Measurements from ENCODE around the gene LATS2. TPM values are rescaled to one million over a fixed set of nuclear protein-coding genes. Genes with fewer than 3 reads are reported as not detected.

The LATS2 gene
- total and polyA plus RNA-seq, 2 of the 8 experiments (the other 6 are each of a cell fraction or from before 2014, with no cell fraction given): 8.3 to 26.2 TPM

- ChIA-PET CTCF (ENCODE audit: partially characterized antibody) (interaction anchor here (1.0 kb wide), 2 partner anchors 18 to 342 kb away, joined by 3 to 4 read pairs; no protein-coding TSS in a partner anchor), POLR2A (ENCODE audit: partially characterized antibody) (no interaction called here)
- DNase-seq (ENCODE audit: low read depth in 1 of 2, low spot score in 2 of 2): no peak
- Histone ChIP-seq H2BK12ac (ENCODE audit: low read depth, low read length) (no peak overlapping the region), H3K4me2 (ENCODE audit: insufficient read depth in 1 of 2, low read depth in 2 of 2, low read length in 2 of 2) (no peak overlapping the region), H3K23ac (ENCODE audit: insufficient read length) (no peak overlapping the region), H3K36me3 (ENCODE audit: control insufficient read depth in 2 of 4, insufficient read depth in 4 of 4, low read length in 3 of 4) (no peaks in the 10 kb centered on the region), H3K14ac (ENCODE audit: insufficient read length) (no peak overlapping the region), H3K79me2 (ENCODE audit: control insufficient read depth in 1 of 2, insufficient read depth in 2 of 2, low read length in 2 of 2) (no peaks in the 10 kb centered on the region), H4K91ac (replicated peaks; ENCODE audit: insufficient read length, low read length) (no peak overlapping the region), H2AFZ (ENCODE audit: low read length) (no peak overlapping the region), H4K20me1 (replicated peaks in 1 of 2; ENCODE audit: control insufficient read depth in 1 of 2, insufficient read depth in 2 of 2, low read length in 2 of 2) (no peaks in the 10 kb centered on the region), H3K27me3 (replicated peaks in 1 of 4; ENCODE audit: control insufficient read depth in 3 of 4, extremely low read depth in 1 of 4, insufficient read depth in 3 of 4, low read length in 3 of 4) (no peaks in the 10 kb centered on the region), H3K4me1 (replicated peaks in 1 of 4; ENCODE audit: control insufficient read depth in 3 of 4, insufficient read depth in 4 of 4, low read length in 3 of 4) (no peaks in the 10 kb centered on the region), H3K27ac (ENCODE audit: low read depth, low read length) (no peak overlapping the region), H3K4me3 (ENCODE audit: extremely low read depth in 1 of 4, insufficient read depth in 2 of 4, low read depth in 3 of 4, low read length in 4 of 4) (no peak overlapping the region), H2BK5ac (ENCODE audit: low read depth, low read length) (no peak overlapping the region), H2AK5ac (ENCODE audit: low read depth, low read length) (no peak overlapping the region), H3K79me1 (ENCODE audit: low read depth, low read length) (no peaks in the 10 kb centered on the region), H4K5ac (ENCODE audit: insufficient read length, low read depth, low read length) (no peak overlapping the region), H2BK20ac (ENCODE audit: low read length) (no peak overlapping the region), H2BK120ac (replicated peaks; ENCODE audit: low read depth, low read length) (no peak overlapping the region), H2BK15ac (ENCODE audit: low read length) (no peak overlapping the region), H3K9me3 (ENCODE audit: insufficient read depth in 2 of 2, low read depth in 1 of 2, low read length in 1 of 2) (no peaks in the 10 kb centered on the region), H4K8ac (ENCODE audit: extremely low read depth, insufficient read depth, low read length) (no peak overlapping the region), H3K9ac (replicated peaks in 1 of 4; ENCODE audit: extremely low read depth in 1 of 4, low read depth in 3 of 4, low read length in 3 of 4) (no peak overlapping the region), H3K56ac (replicated peaks; ENCODE audit: insufficient read length, low read depth, low read length) (no peak overlapping the region), H3K4ac (replicated peaks; ENCODE audit: insufficient read length, low read depth, low read length) (no peak overlapping the region), H3K18ac (ENCODE audit: extremely low read depth, low read length) (no peak overlapping the region), H3K23me2 (ENCODE audit: low read depth, low read length) (no peaks in the 10 kb centered on the region)
- TF ChIP-seq TBP (IDR thresholded peaks at IDR 0.05; ENCODE audit: low read depth, low read length) (no peak), TEAD4 (IDR thresholded peaks at IDR 0.05; ENCODE audit: low read depth, low read length) (no peak), CTBP2 (IDR thresholded peaks at IDR 0.05; ENCODE audit: borderline replicate concordance, insufficient read depth, insufficient read length, low read length) (no peak), KDM5A (IDR thresholded peaks at IDR 0.05; ENCODE audit: low read length) (no peak)
- 89% methylated on average over 3 of the region's 3 CpGs; no CpG with 5 or more reads in 1 of the 2 experiments for WGBS, 2 experiments (ENCODE audit: extremely low coverage in 1 of 2, insufficient coverage in 1 of 2, insufficient read length in 1 of 2, insufficient replicate concordance in 2 of 2, low coverage in 1 of 2, low lambda C conversion rate in 2 of 2, missing lambda C conversion rate in 1 of 2)
- FAIRE-seq: no peak
Measured at GRCh38 chr13:21089830-21090229, 28.4 kb upstream of the LATS2 start.
